Common myeloid progenitor, CD34-positive (primary cell): ENCODE results near the gene PCDHGB3. TPM values are rescaled to one million over a fixed set of nuclear protein-coding genes. Genes with fewer than 3 reads are reported as not detected.
"Not testable (repeated sequence)": the region's sequence is repeated elsewhere in the genome, so short reads cannot be mapped to it uniquely, and the experiment has no call there.

Source experiments
- CTCF ChIA-PET: fragments of 350-600 bp; sonication (Branson Sonifier 250); formaldehyde crosslinking; loops from one replicate; lab custom pipeline; 2021; ENCODE audit warnings: antibody characterized with exemption; lab: Charles Lee
- POLR2A ChIA-PET: fragments of 350-600 bp; sonication (Branson Sonifier 250); formaldehyde crosslinking; loops from one replicate; lab custom pipeline; 2021; ENCODE audit warnings: antibody characterized with exemption; lab: Charles Lee
- DNase-seq, 3 donors: peaks; one replicate each; pipeline versions ENCODE4 v3.0.0 to v3.0.0-alpha.2; 2013
- H3K27ac ChIP-seq, 2 experiments: 1 replicate in 1 of 2; 2 replicates in 1 of 2; pipeline ENCODE4 v1.7.0; 2013; ENCODE audit warnings: inconsistent platforms in 2 of 2, low read length in 2 of 2, mild to moderate bottlenecking in 2 of 2, low read depth in 1 of 2, moderate library complexity in 1 of 2; ENCODE audit not compliant: severe bottlenecking in 2 of 2, insufficient read depth in 1 of 2, poor library complexity in 1 of 2
- H3K27me3 ChIP-seq, 5 experiments: replicated peaks in 2 of 5; 1 replicate in 3 of 5; 2 replicates in 2 of 5; pipeline versions ENCODE4 v1.6.1 to v1.7.0; 2013; ENCODE audit warnings: low read length in 4 of 5, mild to moderate bottlenecking in 2 of 5, moderate library complexity in 2 of 5, inconsistent platforms in 1 of 5; ENCODE audit not compliant: insufficient read depth in 5 of 5, control insufficient read depth in 4 of 5
- H3K36me3 ChIP-seq, 4 experiments: 1 replicate in 2 of 4; 2 replicates in 2 of 4; pipeline versions ENCODE4 v1.6.1 to v1.7.0; 2013; ENCODE audit warnings: low read length in 3 of 4, control low read depth in 1 of 4, mild to moderate bottlenecking in 1 of 4; ENCODE audit not compliant: control insufficient read depth in 4 of 4, insufficient read depth in 4 of 4
- H3K4me1 ChIP-seq, 4 experiments: 1 replicate in 3 of 4; 2 replicates in 1 of 4; pipeline versions ENCODE4 v1.6.1 to v1.7.1; 2013; ENCODE audit warnings: low read length in 3 of 4, mild to moderate bottlenecking in 3 of 4, control low read depth in 1 of 4, inconsistent platforms in 1 of 4, moderate library complexity in 1 of 4; ENCODE audit not compliant: control insufficient read depth in 4 of 4, insufficient read depth in 4 of 4; ENCODE audit errors: control extremely low read depth in 1 of 4
- H3K4me3 ChIP-seq, 7 experiments: 1 replicate in 4 of 7; 2 replicates in 3 of 7; pipeline versions ENCODE4 v1.5.1 to v1.7.0; 2013; ENCODE audit warnings: mild to moderate bottlenecking in 7 of 7, low read length in 6 of 7, moderate library complexity in 6 of 7, inconsistent platforms in 2 of 7, low read depth in 2 of 7, control low read depth in 1 of 7; ENCODE audit not compliant: insufficient read depth in 4 of 7, control insufficient read depth in 1 of 7; ENCODE audit errors: extremely low read depth in 1 of 7
- H3K9me3 ChIP-seq, 5 experiments: 1 replicate in 4 of 5; 2 replicates in 1 of 5; pipeline versions ENCODE4 v1.6.1 to v1.7.1; 2013; ENCODE audit warnings: low read length in 4 of 5, mild to moderate bottlenecking in 2 of 5, inconsistent platforms in 1 of 5, low read depth in 1 of 5, moderate library complexity in 1 of 5; ENCODE audit not compliant: control insufficient read depth in 4 of 5, insufficient read depth in 2 of 5; ENCODE audit errors: control extremely low read depth in 1 of 5
- WGBS: methylation state at CpG from one replicate; pipeline ENCODE4 v1.1.5; 2013; ENCODE audit not compliant: insufficient coverage; 5-methylcytosine and 5-hydroxymethylcytosine counted together
- polyA plus RNA-seq: library from polyadenylated mRNA; unstranded; fragments of 120-200 nt; gene quantifications from one replicate; pipeline ENCODE4 v1.2.1, GENCODE V29; 2013

PCDHGB3 gene
- 1.2 TPM for polyA plus RNA-seq

- WGBS = 16% methylated on average over 32 of the region's 32 CpGs
- CTCF ChIA-PET = interaction anchor here (0.9 to 3.1 kb wide), 21 partner anchors 10 to 197 kb away, joined by 3 to 17 read pairs (median 4); partner anchors contain the start of genes PCDHGA10, PCDHGA11, PCDHGA12 and PCDHGA4
- peaks cover 13 to 82% (median 23%) of the 10 kb centered on the region in 5 experiments for H3K27me3 ChIP-seq
Measured at GRCh38 chr5:141369994-141370848, at the start of gene PCDHGB3. Gene PCDHGB3 (plus strand): TSS chr5:141370242. CDS start chr5:141370395, 153 bp downstream.

GRCh38 chr5:141322261-141322660 lies 47.8 kb upstream of the PCDHGB3 start:
- peaks cover 0 to 5% (median 0%) of the 10 kb centered on the region in 4 experiments for H3K4me1 ChIP-seq
- H3K9me3 ChIP-seq = peaks cover 11 to 61% (median 39%) of the 10 kb centered on the region in 5 experiments
- H3K36me3 ChIP-seq = peaks cover 11 to 22% (median 16%) of the 10 kb centered on the region in 4 experiments
- H3K27me3 ChIP-seq = peaks cover 0 to 4% (median 3%) of the 10 kb centered on the region in 5 experiments
- H3K27ac ChIP-seq = no peak overlapping the region
- no peak for DNase-seq
- 100% methylated on average over 2 of the region's 3 CpGs for WGBS
- H3K4me3 ChIP-seq = no peak overlapping the region
- ChIA-PET CTCF (interaction anchor here (1.0 kb wide), 1 partner anchor 246 kb away, joined by 3 read pairs; no protein-coding TSS in a partner anchor), POLR2A (no interaction called here)

More at GRCh38 chr5:141369994-141370848, at the start of gene PCDHGB3:
- DNase-seq = peak; percentile 65 to 85 (median 80)
- H3K36me3 ChIP-seq = peaks cover 0 to 12% (median 0%) of the 10 kb centered on the region in 4 experiments
- peak within 1 kb of the TSS; percentile 40 to 78 (median 59) for H3K4me3 ChIP-seq
- H3K9me3 ChIP-seq = peaks cover 14 to 75% (median 59%) of the 10 kb centered on the region in 5 experiments
- POLR2A ChIA-PET = no interaction called here
- peaks cover 0 to 6% (median under 1%) of the 10 kb centered on the region in 4 experiments for H3K4me1 ChIP-seq
- no peak within 1 kb of the TSS for H3K27ac ChIP-seq

GRCh38 chr5:141326088-141326854 lies 43.8 kb upstream of the PCDHGB3 start:
- Histone ChIP-seq H3K27me3 (peaks cover under 1 to 32% (median 10%) of the 10 kb centered on the region in 5 experiments), H3K4me3 (peak overlapping the region in 6 of 7 experiments; percentile 32 to 74 (median 54)), H3K27ac (no peak overlapping the region), H3K9me3 (peaks cover 1 to 67% (median 36%) of the 10 kb centered on the region in 5 experiments), H3K36me3 (no peaks in the 10 kb centered on the region), H3K4me1 (no peaks in the 10 kb centered on the region)
- DNase-seq = peak; percentile 57 to 83 (median 72)
- ChIA-PET POLR2A (no interaction called here), CTCF (interaction anchor here (1.2 kb wide), 1 partner anchor 36 kb away, joined by 3 read pairs; no protein-coding TSS in a partner anchor)
- 5% methylated on average over 21 of the region's 27 CpGs for WGBS

GRCh38 chr5:141328231-141328630 lies 41.8 kb upstream of the PCDHGB3 start:
- CTCF ChIA-PET = interaction anchor here (1.2 to 1.8 kb wide), 4 partner anchors 10 to 236 kb away, joined by 3 to 5 read pairs (median 4); partner anchors contain the start of gene PCDHGA3
- no peaks in the 10 kb centered on the region for H3K36me3 ChIP-seq
- POLR2A ChIA-PET = no interaction called here
- DNase-seq = peak in 1 of 3 donors; percentile 20
- WGBS = 81% methylated on average over 8 of the region's 8 CpGs
- peaks cover 9 to 51% (median 12%) of the 10 kb centered on the region in 5 experiments for H3K27me3 ChIP-seq
- H3K4me1 ChIP-seq = no peaks in the 10 kb centered on the region
- peaks cover 4 to 75% (median 50%) of the 10 kb centered on the region in 5 experiments for H3K9me3 ChIP-seq
- H3K27ac ChIP-seq = no peak overlapping the region
- H3K4me3 ChIP-seq = no peak overlapping the region

- CTCF ChIA-PET = interaction anchor here (0.7 to 1.5 kb wide), 4 partner anchors 8 to 21 kb away, joined by 4 to 9 read pairs (median 4); partner anchors contain the start of genes PCDHGA2 and TAF7
Measured at GRCh38 chr5:141330299-141331080, 39.6 kb upstream of the PCDHGB3 start, which contains the start of gene PCDHGA1. Gene PCDHGA1 (plus strand): TSS chr5:141330514.

GRCh38 chr5:141332571-141332970 lies 37.5 kb upstream of the PCDHGB3 start:
- Histone ChIP-seq H3K9me3 (peaks cover 18 to 77% (median 39%) of the 10 kb centered on the region in 5 experiments), H3K27me3 (peaks cover 15 to 71% (median 34%) of the 10 kb centered on the region in 5 experiments)
- CTCF ChIA-PET = interaction anchor here (1.0 kb wide), 2 partner anchors 10 kb away, joined by 3 to 4 read pairs; no protein-coding TSS in a partner anchor
- H3K4me3 ChIP-seq, H3K36me3 ChIP-seq, H3K4me1 ChIP-seq, H3K27ac ChIP-seq, POLR2A ChIA-PET, DNase-seq: not testable (repeated sequence)
- 39% methylated on average over 35 of the region's 39 CpGs for WGBS

More at GRCh38 chr5:141330299-141331080, 39.6 kb upstream of the PCDHGB3 start, which contains the start of gene PCDHGA1:
- Histone ChIP-seq H3K4me3 (peak within 1 kb of the TSS in 1 of 7 experiments; percentile 27), H3K9me3 (peaks cover 12 to 70% (median 44%) of the 10 kb centered on the region in 5 experiments), H3K4me1 (no peaks in the 10 kb centered on the region), H3K27me3 (peaks cover 15 to 67% (median 24%) of the 10 kb centered on the region in 5 experiments), H3K36me3 (no peaks in the 10 kb centered on the region), H3K27ac (no peak within 1 kb of the TSS)
- POLR2A ChIA-PET = no interaction called here
- 27% methylated on average over 12 of the region's 21 CpGs for WGBS
- peak in 2 of 3 donors; percentile 60 to 68 for DNase-seq
